AG04449 (cell line): ENCODE measurements around the gene ABCA5.

ENCODE experiments used
- CTCF ChIA-PET: fragments of 350-600 bp; formaldehyde crosslinking; extraction: SDS; loops from one replicate; lab custom pipeline; 2021; ENCODE audit warnings: antibody characterized with exemption; lab: Yijun Ruan, JAX
- POLR2A ChIA-PET: fragments of 400-600, 350-600 bp; formaldehyde crosslinking; extraction: SDS; loops from one replicate; lab custom pipeline; 2020; ENCODE audit warnings: antibody characterized with exemption, inconsistent platforms; lab: Yijun Ruan, JAX
- DNase-seq: peaks from one replicate; pipeline ENCODE4 v3.0.0-alpha.2; 2010; ENCODE audit warnings: low read depth, low spot score
- H3K4me3 ChIP-seq: 2 replicates; pipeline ENCODE4 v1.5.1; 2011; ENCODE audit warnings: low read depth, mild to moderate bottlenecking, control low read depth, low read length
- CTCF ChIP-seq: IDR thresholded peaks from one replicate; pipeline ENCODE4 v1.5.1; 2011; ENCODE audit warnings: mild to moderate bottlenecking, moderate library complexity, low read length, control low read depth, inconsistent platforms; ENCODE audit not compliant: insufficient read depth; ENCODE audit errors: missing control alignments

The ABCA5 gene

GRCh38 chr17:69344939-69345338 is 18.0 kb upstream of the ABCA5 start:
- no peak for TF ChIP-seq CTCF
- H3K4me3 ChIP-seq, result no peak overlapping the region
- no peak for DNase-seq
- CTCF ChIA-PET, result interaction anchor here (1.0 kb wide), 1 partner anchor 178 kb away, joined by 3 read pairs; no protein-coding TSS in a partner anchor
- POLR2A ChIA-PET, result no interaction called here

- ChIA-PET POLR2A (no interaction called here), CTCF (no interaction called here)
- DNase-seq, result no peak
- TF ChIP-seq CTCF, result no peak
- no peak overlapping the region for H3K4me3 ChIP-seq
These were observed 16.1 kb upstream of the ABCA5 start for GRCh38 chr17:69342896-69343644.

- POLR2A ChIA-PET, result no interaction called here
- CTCF ChIA-PET, result no interaction called here
- DNase-seq, result no peak
- H3K4me3 ChIP-seq, result no peak overlapping the region
- TF ChIP-seq CTCF, result no peak
These were observed 13.0 kb upstream of the ABCA5 start for GRCh38 chr17:69339937-69340336.

GRCh38 chr17:69336996-69337395 is 10.1 kb upstream of the ABCA5 start:
- no peak overlapping the region for H3K4me3 ChIP-seq
- POLR2A ChIA-PET, result no interaction called here
- TF ChIP-seq CTCF, result no peak
- CTCF ChIA-PET, result no interaction called here
- DNase-seq, result no peak

- H3K4me3 ChIP-seq, result no peak overlapping the region
- ChIA-PET POLR2A (no interaction called here), CTCF (no interaction called here)
- TF ChIP-seq CTCF, result no peak
- DNase-seq, result no peak
These were observed 9.6 kb upstream of the ABCA5 start for GRCh38 chr17:69336580-69336979.

GRCh38 chr17:69335058-69335457 is 8.1 kb upstream of the ABCA5 start:
- POLR2A ChIA-PET, result no interaction called here
- TF ChIP-seq CTCF, result no peak
- H3K4me3 ChIP-seq, result no peak overlapping the region
- CTCF ChIA-PET, result interaction anchor here (0.7 to 4.0 kb wide), 3 partner anchors 11 to 189 kb away, joined by 3 to 25 read pairs (median 3); no protein-coding TSS in a partner anchor
- no peak for DNase-seq
